ENCODE measurements around the gene PPP1R18.
A peak's percentile ranks its signal among the peaks of the same experiment; 100 is the strongest.
"Not testable (repeated sequence)": the region's sequence is repeated elsewhere in the genome, so short reads cannot be mapped to it uniquely, and the experiment has no call there.

Gene PPP1R18

GRCh38 chr6:30719356-30719755 is 32.9 kb upstream of the PPP1R18 start:
- DNase-seq, result peak; percentile 63

GRCh38 chr6:30717845-30718720 is 31.6 kb upstream of the PPP1R18 start:
- DNase-seq, result not testable (repeated sequence)

- peak; percentile 100 for DNase-seq
Measured at GRCh38 chr6:30717129-30717844, 30.8 kb upstream of the PPP1R18 start, which contains the start of gene MDC1. Gene MDC1 (minus strand): TSS chr6:30717281. CDS start chr6:30715175, 2,106 bp downstream.

GRCh38 chr6:30716879-30717128 is 30.4 kb upstream of the PPP1R18 start:
- no peak for DNase-seq

GRCh38 chr6:30714263-30714662 is 27.8 kb upstream of the PPP1R18 start:
- DNase-seq, result no peak

GRCh38 chr6:30712441-30712945 is 26.0 kb upstream of the PPP1R18 start:
- no peak for DNase-seq

- DNase-seq, result no peak
Measured at GRCh38 chr6:30711758-30712380, 25.4 kb upstream of the PPP1R18 start.

- DNase-seq, result no peak
Measured at GRCh38 chr6:30709101-30709868, 22.8 kb upstream of the PPP1R18 start.

GRCh38 chr6:30707281-30707850 is 20.9 kb upstream of the PPP1R18 start:
- peak; percentile 94 for DNase-seq

GRCh38 chr6:30705620-30706019 is 19.2 kb upstream of the PPP1R18 start:
- DNase-seq, result no peak

GRCh38 chr6:30703821-30704220 is 17.4 kb upstream of the PPP1R18 start:
- DNase-seq, result no peak

GRCh38 chr6:30703011-30703410 is 16.6 kb upstream of the PPP1R18 start:
- no peak for DNase-seq

GRCh38 chr6:30700340-30700739 is 13.9 kb upstream of the PPP1R18 start:
- DNase-seq, result no peak

GRCh38 chr6:30696432-30696831 is 10.0 kb upstream of the PPP1R18 start:
- no peak for DNase-seq

GRCh38 chr6:30691208-30691847 is 4.9 kb upstream of the PPP1R18 start:
- peak; percentile 76 for DNase-seq

- DNase-seq, result peak; percentile 95
Measured at GRCh38 chr6:30690403-30691207, 4.2 kb upstream of the PPP1R18 start, which contains the start of gene NRM. Gene NRM (minus strand): TSS chr6:30690984. CDS start chr6:30690974, 10 bp downstream.

- DNase-seq, result no peak
Measured at GRCh38 chr6:30689985-30690384, 3.5 kb upstream of the PPP1R18 start.

- no peak for DNase-seq
Measured at GRCh38 chr6:30689022-30689865, 2.8 kb upstream of the PPP1R18 start.

GRCh38 chr6:30688569-30688968 is 2.1 kb upstream of the PPP1R18 start:
- DNase-seq, result peak; percentile 17

All from NCI-H69 (cell line).